ENCODE data around the gene ADIPOR2.

Gene ADIPOR2

GRCh38 chr12:1680804-1681492 lies 9.9 kb upstream of the ADIPOR2 start:
- no peaks in the 10 kb centered on the region for H3K79me1 ChIP-seq (replicated peaks; ENCODE audit: low read length, poor library complexity, severe bottlenecking)
- DNase-seq, result no peak
- H4K8ac ChIP-seq (ENCODE audit: low read length), result no peak overlapping the region
- 69% methylated on average over 4 of the region's 7 CpGs for WGBS
- H2AK5ac ChIP-seq (ENCODE audit: low read length, severe bottlenecking), result no peak overlapping the region
- no peaks in the 10 kb centered on the region for H3K36me3 ChIP-seq (ENCODE audit: control insufficient read depth in 1 of 2, insufficient read depth in 2 of 2, low read depth in 1 of 2, low read length in 2 of 2)
- no peak overlapping the region for H3K4me2 ChIP-seq (ENCODE audit: low read length, poor library complexity, severe bottlenecking)
- no peak overlapping the region for H2BK5ac ChIP-seq (ENCODE audit: low read depth, low read length, poor library complexity, severe bottlenecking)
- no peak overlapping the region for H2BK12ac ChIP-seq (ENCODE audit: low read length in 2 of 2)
- no peak overlapping the region for H3K14ac ChIP-seq (ENCODE audit: low read length in 2 of 2)
- no peak overlapping the region for H3K23ac ChIP-seq (ENCODE audit: low read length in 2 of 2)
- H3K4me3 ChIP-seq (ENCODE audit: insufficient read depth in 1 of 2, low read depth in 1 of 2, low read length in 2 of 2), result no peak overlapping the region
- no peaks in the 10 kb centered on the region for H3K4me1 ChIP-seq (ENCODE audit: control insufficient read depth, insufficient read depth, low read depth, low read length)
- no peak overlapping the region for H3K9ac ChIP-seq (ENCODE audit: low read length)
- H2BK120ac ChIP-seq (ENCODE audit: low read depth, low read length), result no peak overlapping the region
- peaks cover 12% of the 10 kb centered on the region for H3K9me3 ChIP-seq (ENCODE audit: control insufficient read depth, low read length)
- H2BK15ac ChIP-seq (ENCODE audit: low read depth, poor library complexity, severe bottlenecking), result no peak overlapping the region
- no peak overlapping the region for H2AFZ ChIP-seq (ENCODE audit: low read depth, low read length)
- H3K4ac ChIP-seq (ENCODE audit: low read depth in 1 of 2, low read length in 2 of 2), result no peak overlapping the region
- H3K27me3 ChIP-seq (ENCODE audit: control insufficient read depth in 1 of 2, insufficient read depth in 1 of 2, low read length in 2 of 2), result no peaks in the 10 kb centered on the region
- H3K18ac ChIP-seq (ENCODE audit: low read depth in 1 of 2, low read length in 2 of 2), result no peak overlapping the region
- H3K27ac ChIP-seq (ENCODE audit: low read length, poor library complexity, severe bottlenecking), result no peak overlapping the region
- no peak overlapping the region for H4K91ac ChIP-seq (ENCODE audit: low read length)

DNA sequence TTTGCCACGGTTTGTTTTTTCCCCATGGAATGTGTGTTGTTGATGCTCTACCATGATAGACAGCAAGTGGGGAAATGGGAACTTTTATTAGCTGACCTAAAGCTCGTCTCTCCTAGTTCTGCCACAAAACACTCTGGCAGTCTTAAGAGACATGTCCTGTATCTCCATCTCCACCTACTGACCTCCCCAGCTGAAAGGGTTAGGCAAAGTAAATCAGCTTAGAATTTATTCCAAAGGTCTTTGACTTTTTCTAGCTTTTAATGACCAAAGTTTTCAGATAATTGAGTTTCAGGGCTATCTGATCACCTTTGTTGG lies 9.4 kb upstream of the ADIPOR2 start:
- Histone ChIP-seq H3K4me1 (ENCODE audit: control insufficient read depth, insufficient read depth, low read depth, low read length) (no peaks in the 10 kb centered on the region), H3K18ac (ENCODE audit: low read depth in 1 of 2, low read length in 2 of 2) (no peak overlapping the region), H2BK5ac (ENCODE audit: low read depth, low read length, poor library complexity, severe bottlenecking) (no peak overlapping the region), H3K79me1 (replicated peaks; ENCODE audit: low read length, poor library complexity, severe bottlenecking) (no peaks in the 10 kb centered on the region), H3K27ac (ENCODE audit: low read length, poor library complexity, severe bottlenecking) (no peak overlapping the region), H3K9me3 (ENCODE audit: control insufficient read depth, low read length) (peaks cover 8% of the 10 kb centered on the region), H3K27me3 (ENCODE audit: control insufficient read depth in 1 of 2, insufficient read depth in 1 of 2, low read length in 2 of 2) (no peaks in the 10 kb centered on the region), H2BK120ac (ENCODE audit: low read depth, low read length) (no peak overlapping the region), H3K23ac (ENCODE audit: low read length in 2 of 2) (no peak overlapping the region), H3K9ac (ENCODE audit: low read length) (no peak overlapping the region), H3K36me3 (ENCODE audit: control insufficient read depth in 1 of 2, insufficient read depth in 2 of 2, low read depth in 1 of 2, low read length in 2 of 2) (no peaks in the 10 kb centered on the region), H3K4me2 (ENCODE audit: low read length, poor library complexity, severe bottlenecking) (no peak overlapping the region), H2BK15ac (ENCODE audit: low read depth, poor library complexity, severe bottlenecking) (no peak overlapping the region), H3K14ac (ENCODE audit: low read length in 2 of 2) (no peak overlapping the region), H3K4ac (ENCODE audit: low read depth in 1 of 2, low read length in 2 of 2) (no peak overlapping the region), H4K8ac (ENCODE audit: low read length) (no peak overlapping the region), H2AFZ (ENCODE audit: low read depth, low read length) (no peak overlapping the region), H2AK5ac (ENCODE audit: low read length, severe bottlenecking) (no peak overlapping the region), H2BK12ac (ENCODE audit: low read length in 2 of 2) (no peak overlapping the region), H4K91ac (ENCODE audit: low read length) (no peak overlapping the region), H3K4me3 (ENCODE audit: insufficient read depth in 1 of 2, low read depth in 1 of 2, low read length in 2 of 2) (no peak overlapping the region)
- 57% methylated on average over 1 of the region's 2 CpGs for WGBS
- no peak for DNase-seq

DNA sequence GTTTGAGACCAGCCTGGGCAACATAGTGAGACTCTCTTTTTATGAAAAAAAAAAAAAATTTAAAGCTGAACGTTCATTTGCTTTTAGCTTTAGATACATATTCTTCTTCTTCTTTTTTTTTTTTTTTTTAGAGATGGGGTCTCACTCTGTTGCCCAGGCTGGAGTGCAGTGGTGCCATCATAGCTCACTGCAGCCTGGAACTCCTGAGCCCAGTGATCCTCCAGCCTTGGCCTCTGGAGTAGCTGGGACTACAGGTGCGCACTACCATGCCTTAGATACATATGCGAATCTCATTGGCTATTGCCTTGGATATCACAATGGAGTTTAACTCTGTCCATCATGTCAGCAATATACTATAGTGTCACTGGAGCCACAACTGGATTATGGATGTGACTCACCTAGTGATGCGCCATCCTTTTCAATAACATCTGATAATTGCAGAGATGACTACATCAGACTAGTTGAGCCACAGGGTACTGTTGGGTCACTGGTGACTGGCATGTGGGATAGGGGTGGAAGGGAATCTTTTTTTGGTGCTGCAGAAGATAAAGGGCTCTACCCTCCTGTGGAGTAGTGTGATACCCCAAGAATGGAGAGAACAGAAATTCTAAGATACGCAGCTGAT lies 2.7 kb upstream of the ADIPOR2 start:
- Histone ChIP-seq H3K4ac (ENCODE audit: low read depth in 1 of 2, low read length in 2 of 2) (no peak overlapping the region), H3K14ac (ENCODE audit: low read length in 2 of 2) (no peak overlapping the region), H3K4me3 (ENCODE audit: insufficient read depth in 1 of 2, low read depth in 1 of 2, low read length in 2 of 2) (no peak overlapping the region), H3K9ac (ENCODE audit: low read length) (no peak overlapping the region), H4K8ac (ENCODE audit: low read length) (no peak overlapping the region), H3K23ac (ENCODE audit: low read length in 2 of 2) (no peak overlapping the region), H3K9me3 (ENCODE audit: control insufficient read depth, low read length) (no peaks in the 10 kb centered on the region), H2AFZ (ENCODE audit: low read depth, low read length) (no peak overlapping the region), H3K4me2 (ENCODE audit: low read length, poor library complexity, severe bottlenecking) (no peak overlapping the region), H2BK120ac (ENCODE audit: low read depth, low read length) (no peak overlapping the region), H3K27ac (ENCODE audit: low read length, poor library complexity, severe bottlenecking) (no peak overlapping the region), H3K18ac (ENCODE audit: low read depth in 1 of 2, low read length in 2 of 2) (no peak overlapping the region), H3K4me1 (ENCODE audit: control insufficient read depth, insufficient read depth, low read depth, low read length) (no peaks in the 10 kb centered on the region), H3K27me3 (ENCODE audit: control insufficient read depth in 1 of 2, insufficient read depth in 1 of 2, low read length in 2 of 2) (no peaks in the 10 kb centered on the region), H2AK5ac (ENCODE audit: low read length, severe bottlenecking) (no peak overlapping the region), H3K79me1 (replicated peaks; ENCODE audit: low read length, poor library complexity, severe bottlenecking) (peaks cover 2% of the 10 kb centered on the region), H3K36me3 (ENCODE audit: control insufficient read depth in 1 of 2, insufficient read depth in 2 of 2, low read depth in 1 of 2, low read length in 2 of 2) (no peaks in the 10 kb centered on the region), H4K91ac (ENCODE audit: low read length) (no peak overlapping the region), H2BK15ac (ENCODE audit: low read depth, poor library complexity, severe bottlenecking) (no peak overlapping the region), H2BK5ac (ENCODE audit: low read depth, low read length, poor library complexity, severe bottlenecking) (no peak overlapping the region), H2BK12ac (ENCODE audit: low read length in 2 of 2) (no peak overlapping the region)
- no peak for DNase-seq
- WGBS, result 97% methylated on average over 4 of the region's 5 CpGs

DNA sequence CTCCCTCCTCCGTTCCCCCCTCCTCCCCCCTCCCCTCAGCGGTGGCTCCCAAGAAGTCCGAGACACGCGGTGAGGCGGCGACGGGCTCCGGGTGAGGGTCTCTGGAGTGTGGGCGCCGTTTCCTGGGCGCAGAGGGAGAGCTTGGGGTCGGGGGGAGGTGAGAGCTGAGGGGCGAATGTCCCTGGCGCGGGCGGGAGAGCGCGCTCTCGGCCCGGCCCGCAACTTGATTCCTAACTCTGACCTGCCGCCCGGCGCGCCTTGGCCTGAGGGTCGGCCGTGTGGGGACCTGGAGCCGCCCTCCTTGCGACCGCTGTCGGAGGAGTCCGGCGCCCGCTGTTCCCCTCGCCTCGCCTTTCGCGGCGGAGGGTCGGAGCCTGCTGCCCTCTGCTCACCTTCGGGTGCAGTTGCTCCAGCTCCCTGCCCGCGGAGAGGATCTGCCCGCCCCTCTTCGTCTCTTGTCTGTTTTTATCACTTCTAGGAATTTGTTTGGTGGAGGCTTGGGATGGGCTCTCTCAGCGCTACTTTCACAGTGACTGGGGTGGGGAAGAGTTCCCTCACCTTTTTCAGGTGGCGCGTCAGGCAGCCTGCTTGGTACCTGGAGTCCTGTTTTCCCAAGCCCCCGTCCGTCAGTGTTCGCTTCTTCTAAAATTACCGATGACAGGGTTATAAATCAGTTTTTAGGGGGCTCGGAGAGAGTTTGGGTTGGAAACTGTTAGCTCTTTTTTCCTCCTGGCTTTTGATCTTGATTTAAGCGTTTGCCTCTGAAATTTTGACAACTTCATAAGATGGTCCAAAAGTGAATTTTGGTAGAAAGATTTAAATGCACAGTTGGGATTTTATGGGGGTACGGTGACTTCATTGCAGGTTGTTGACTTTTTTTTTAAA lies 495 bp downstream of the ADIPOR2 start:
- H2BK15ac ChIP-seq (ENCODE audit: low read depth, poor library complexity, severe bottlenecking), result no peak overlapping the region
- peak overlapping the region; percentile 90 for H4K8ac ChIP-seq (ENCODE audit: low read length)
- H2AFZ ChIP-seq (ENCODE audit: low read depth, low read length), result peak overlapping the region; percentile 20
- WGBS, result under 1% methylated on average over 33 of the region's 56 CpGs
- H3K27me3 ChIP-seq (ENCODE audit: control insufficient read depth in 1 of 2, insufficient read depth in 1 of 2, low read length in 2 of 2), result no peaks in the 10 kb centered on the region
- H3K4me1 ChIP-seq (ENCODE audit: control insufficient read depth, insufficient read depth, low read depth, low read length), result no peaks in the 10 kb centered on the region
- no peaks in the 10 kb centered on the region for H3K9me3 ChIP-seq (ENCODE audit: control insufficient read depth, low read length)
- peaks cover 0 to 3% of the 10 kb centered on the region in 2 experiments for H3K36me3 ChIP-seq (ENCODE audit: control insufficient read depth in 1 of 2, insufficient read depth in 2 of 2, low read depth in 1 of 2, low read length in 2 of 2)
- peak overlapping the region; percentile 97 for H3K9ac ChIP-seq (ENCODE audit: low read length)
- H3K27ac ChIP-seq (ENCODE audit: low read length, poor library complexity, severe bottlenecking), result no peak overlapping the region
- H3K4ac ChIP-seq (ENCODE audit: low read depth in 1 of 2, low read length in 2 of 2), result peak overlapping the region; percentile 87 to 94
- peak overlapping the region; percentile 4 for H2BK5ac ChIP-seq (ENCODE audit: low read depth, low read length, poor library complexity, severe bottlenecking)
- DNase-seq, result peak; percentile 62
- peak overlapping the region; percentile 90 to 97 for H3K4me3 ChIP-seq (ENCODE audit: insufficient read depth in 1 of 2, low read depth in 1 of 2, low read length in 2 of 2)
- H3K4me2 ChIP-seq (ENCODE audit: low read length, poor library complexity, severe bottlenecking), result peak overlapping the region; percentile 87
- H4K91ac ChIP-seq (ENCODE audit: low read length), result peak overlapping the region; percentile 89
- peak overlapping the region; percentile 70 to 95 for H3K18ac ChIP-seq (ENCODE audit: low read depth in 1 of 2, low read length in 2 of 2)
- peak overlapping the region; percentile 34 for H3K23ac ChIP-seq (ENCODE audit: low read length in 2 of 2)
- no peak overlapping the region for H2AK5ac ChIP-seq (ENCODE audit: low read length, severe bottlenecking)
- peaks cover 5% of the 10 kb centered on the region for H3K79me1 ChIP-seq (replicated peaks; ENCODE audit: low read length, poor library complexity, severe bottlenecking)
- H2BK120ac ChIP-seq (ENCODE audit: low read depth, low read length), result peak overlapping the region; percentile 92
- H3K14ac ChIP-seq (ENCODE audit: low read length in 2 of 2), result peak overlapping the region in 1 of 2 experiments; percentile 93
- H2BK12ac ChIP-seq (ENCODE audit: low read length in 2 of 2), result peak overlapping the region in 1 of 2 experiments; percentile 37

All from mesenchymal stem cell (in vitro differentiated cells and primary cell).